GM12873 (cell line): ENCODE measurements around the gene PCCA.

Experiments used
- CTCF ChIP-seq: IDR thresholded peaks from 2 replicates; pipeline ENCODE4 v1.5.1; 2012; ENCODE audit warnings: low read depth, mild to moderate bottlenecking, moderate library complexity, low read length, control low read depth; ENCODE audit not compliant: insufficient read depth; ENCODE audit errors: missing control alignments

The PCCA gene

DNA sequence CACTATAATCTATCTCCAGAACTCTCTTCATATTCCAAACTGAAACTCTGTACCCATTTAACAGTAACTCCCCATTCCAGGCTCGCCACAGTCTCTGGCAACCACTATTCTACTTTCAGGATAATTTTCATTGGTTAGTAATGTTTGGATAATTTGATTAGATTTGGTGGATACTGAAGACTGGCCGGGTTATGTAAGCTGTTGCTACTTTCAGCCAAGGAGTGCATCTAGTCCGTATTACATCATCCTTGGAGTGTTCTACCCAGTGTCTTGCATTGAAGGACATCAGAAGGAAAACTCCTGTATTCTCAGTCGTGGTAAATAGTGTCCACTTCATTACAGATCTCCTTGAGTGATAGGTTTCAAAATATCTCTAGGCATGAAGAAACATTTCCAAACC, 60.5 kb downstream of the PCCA start:
- TF ChIP-seq CTCF, result no peak

DNA sequence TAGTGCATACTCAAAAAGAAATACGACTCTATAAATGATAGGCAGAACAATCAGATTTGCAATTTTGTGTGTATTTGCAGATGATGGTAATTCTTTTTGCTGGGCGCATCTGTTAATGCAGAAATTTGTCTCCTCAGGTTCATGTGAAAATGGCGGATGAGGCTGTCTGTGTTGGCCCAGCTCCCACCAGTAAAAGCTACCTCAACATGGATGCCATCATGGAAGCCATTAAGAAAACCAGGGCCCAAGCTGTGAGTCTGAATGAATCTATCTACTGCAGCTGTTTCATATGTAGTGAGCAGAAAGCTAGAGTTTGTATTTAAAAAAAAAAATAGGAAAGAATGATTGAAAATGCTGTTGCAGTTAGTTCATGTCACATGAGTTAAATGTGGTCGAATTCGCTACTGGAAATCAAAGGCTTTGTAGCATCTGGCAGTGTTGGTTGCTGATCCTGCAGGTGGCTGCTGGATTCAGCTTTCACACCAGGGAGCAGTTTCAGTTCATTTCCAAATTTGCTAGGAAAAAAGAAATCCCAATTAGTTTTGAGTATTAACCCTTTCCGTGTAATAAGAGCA, 66.0 kb downstream of the PCCA start:
- TF ChIP-seq CTCF, result no peak

GRCh38 chr13:100156788-100157187, 67.9 kb downstream of the PCCA start:
- TF ChIP-seq CTCF, result no peak

- no peak for TF ChIP-seq CTCF
These were observed 69.7 kb downstream of the PCCA start for GRCh38 chr13:100158569-100158968.

GRCh38 chr13:100159584-100159983, 70.7 kb downstream of the PCCA start:
- TF ChIP-seq CTCF, result no peak

GRCh38 chr13:100160450-100160849, 71.6 kb downstream of the PCCA start:
- TF ChIP-seq CTCF, result no peak

DNA sequence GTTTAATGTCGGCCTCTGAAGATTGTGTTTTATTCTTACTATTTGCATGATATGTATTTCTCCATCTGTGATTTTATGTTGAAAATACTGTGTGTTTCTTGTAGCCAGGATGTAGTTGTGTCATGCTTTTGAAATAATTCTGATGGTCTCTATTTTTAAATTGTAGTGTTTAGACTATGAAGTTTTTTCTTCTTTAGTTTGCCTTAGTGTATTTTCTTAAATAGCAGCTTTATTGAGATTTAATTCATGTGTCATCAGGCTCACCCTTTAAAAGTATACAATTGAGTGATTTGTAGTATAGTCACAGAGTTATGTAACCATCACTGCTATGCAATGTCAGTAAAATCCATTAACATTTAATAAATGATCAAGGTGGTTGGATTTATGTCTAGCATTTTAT, 74.5 kb downstream of the PCCA start:
- TF ChIP-seq CTCF, result no peak
